Gastroesophageal sphincter (tissue), 4 donors: ENCODE results near the gene MDFIC. TPM values are rescaled to one million over a fixed set of nuclear protein-coding genes. Genes with fewer than 3 reads are reported as not detected.

ENCODE experiments used
- ATAC-seq: fragments of 150-250 bp; one replicate; pipeline ENCODE4 v1.9.1; 2016; ENCODE audit warnings: mild to moderate bottlenecking, moderate library complexity
- H3K27ac ChIP-seq, 4 donors: fragments of 200-600 bp; sonication (generic) in 3 of 4; 1 replicate in 3 of 4; 2 replicates in 1 of 4; pipeline ENCODE4 v1.5.1; 2016 to 2019
- H3K27me3 ChIP-seq: fragments of 200-600 bp; sonication (generic); one replicate; pipeline ENCODE4 v1.5.1; 2019
- H3K36me3 ChIP-seq, 2 donors: fragments of 200-600 bp; sonication (generic); one replicate each; pipeline ENCODE4 v1.5.1; 2019; ENCODE audit warnings: control low read depth in 1 of 2
- H3K4me1 ChIP-seq, 3 donors: fragments of 200-600 bp; sonication (generic); 1 replicate in 2 of 3; 2 replicates in 1 of 3; pipeline ENCODE4 v1.5.1; 2016 to 2019; ENCODE audit warnings: control low read depth in 2 of 3
- H3K4me3 ChIP-seq, 2 donors: fragments of 200-600 bp; sonication (generic); one replicate each; pipeline ENCODE4 v1.5.1; 2019; ENCODE audit warnings: mild to moderate bottlenecking in 1 of 2, moderate library complexity in 1 of 2
- H3K9me3 ChIP-seq, 3 donors: fragments of 200-600 bp; sonication (generic); one replicate each; pipeline ENCODE4 v1.5.1; 2017 to 2019; ENCODE audit warnings: control low read depth in 2 of 3
- EP300 ChIP-seq: sonication (generic); formaldehyde crosslinking; IDR thresholded peaks from one replicate; pipeline ENCODE4 v1.6.1; 2017; ENCODE audit warnings: antibody characterized with exemption, mild to moderate bottlenecking
- POLR2A ChIP-seq, 2 donors: fragments of 450-650 bp; IDR thresholded peaks; one replicate each; pipeline ENCODE4 v1.6.1; 2017; ENCODE audit warnings: antibody characterized with exemption in 2 of 2, mild to moderate bottlenecking in 2 of 2, moderate library complexity in 1 of 2
- POLR2AphosphoS5 ChIP-seq: sonication (generic); formaldehyde crosslinking; IDR thresholded peaks from one replicate; pipeline ENCODE4 v1.6.1; 2017; ENCODE audit warnings: antibody characterized with exemption
- WGBS, 2 donors: methylation state at CpG; one replicate each; pipeline ENCODE4 v1.1.5; 2018; ENCODE audit warnings: low coverage in 1 of 2; 5-methylcytosine and 5-hydroxymethylcytosine counted together
- total RNA-seq, 4 donors: library from RNA; depleted of rRNA; stranded (reverse); fragments of >200 nt; gene quantifications; one replicate each; pipeline ENCODE4 v1.1.0, GENCODE V29; 2016
- TF ChIP-seq, protein P1 (sequence below), 4 experiments: fragments of 200-600 bp in 2 of 4; fragments of 450-650 bp in 2 of 4; sonication (generic) in 1 of 4; IDR thresholded peaks; one replicate each; pipeline ENCODE4 v1.5.1; 2017 to 2019; ENCODE audit warnings: antibody characterized with exemption in 4 of 4, mild to moderate bottlenecking in 2 of 4, moderate library complexity in 2 of 4

MDFIC gene
- total RNA-seq, 4 donors from 2014 or later: 30.3 to 73.5 (median 38.1) TPM

DNA sequence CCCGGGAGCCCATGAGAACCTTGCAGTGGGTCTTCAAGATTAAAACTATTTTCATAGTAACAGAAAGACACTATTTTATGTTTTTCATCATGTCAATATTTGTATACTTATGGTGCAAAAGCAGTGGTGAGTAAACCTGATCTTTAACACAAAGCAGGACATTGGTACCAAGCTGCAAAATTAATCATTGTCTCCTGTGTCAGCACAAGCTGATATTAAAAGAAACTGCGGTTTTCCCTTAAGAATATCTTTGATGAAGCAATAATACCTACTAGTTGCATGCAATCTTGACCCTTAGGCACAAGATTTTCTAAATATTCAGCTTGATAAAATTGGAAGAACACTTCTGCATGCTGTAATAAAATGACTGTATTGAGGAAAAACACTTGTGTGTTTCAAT lies 121.7 kb downstream of the MDFIC start:
- Histone ChIP-seq H3K4me1 (no peaks in the 10 kb centered on the region), H3K9me3 (no peaks in the 10 kb centered on the region), H3K4me3 (no peak overlapping the region), H3K27me3 (no peaks in the 10 kb centered on the region), H3K36me3 (no peaks in the 10 kb centered on the region), H3K27ac (no peak overlapping the region)
- TF ChIP-seq, protein P1, sequence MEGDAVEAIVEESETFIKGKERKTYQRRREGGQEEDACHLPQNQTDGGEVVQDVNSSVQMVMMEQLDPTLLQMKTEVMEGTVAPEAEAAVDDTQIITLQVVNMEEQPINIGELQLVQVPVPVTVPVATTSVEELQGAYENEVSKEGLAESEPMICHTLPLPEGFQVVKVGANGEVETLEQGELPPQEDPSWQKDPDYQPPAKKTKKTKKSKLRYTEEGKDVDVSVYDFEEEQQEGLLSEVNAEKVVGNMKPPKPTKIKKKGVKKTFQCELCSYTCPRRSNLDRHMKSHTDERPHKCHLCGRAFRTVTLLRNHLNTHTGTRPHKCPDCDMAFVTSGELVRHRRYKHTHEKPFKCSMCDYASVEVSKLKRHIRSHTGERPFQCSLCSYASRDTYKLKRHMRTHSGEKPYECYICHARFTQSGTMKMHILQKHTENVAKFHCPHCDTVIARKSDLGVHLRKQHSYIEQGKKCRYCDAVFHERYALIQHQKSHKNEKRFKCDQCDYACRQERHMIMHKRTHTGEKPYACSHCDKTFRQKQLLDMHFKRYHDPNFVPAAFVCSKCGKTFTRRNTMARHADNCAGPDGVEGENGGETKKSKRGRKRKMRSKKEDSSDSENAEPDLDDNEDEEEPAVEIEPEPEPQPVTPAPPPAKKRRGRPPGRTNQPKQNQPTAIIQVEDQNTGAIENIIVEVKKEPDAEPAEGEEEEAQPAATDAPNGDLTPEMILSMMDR (IDR thresholded peaks at IDR 0.05): no peak
- no peak for TF ChIP-seq POLR2AphosphoS5
- TF ChIP-seq EP300: no peak
- no peak for TF ChIP-seq POLR2A (IDR thresholded peaks at IDR 0.05)
- 44 to 97% methylated on average over 2 of the region's 2 CpGs for WGBS, 2 donors
- no peak for ATAC-seq

DNA sequence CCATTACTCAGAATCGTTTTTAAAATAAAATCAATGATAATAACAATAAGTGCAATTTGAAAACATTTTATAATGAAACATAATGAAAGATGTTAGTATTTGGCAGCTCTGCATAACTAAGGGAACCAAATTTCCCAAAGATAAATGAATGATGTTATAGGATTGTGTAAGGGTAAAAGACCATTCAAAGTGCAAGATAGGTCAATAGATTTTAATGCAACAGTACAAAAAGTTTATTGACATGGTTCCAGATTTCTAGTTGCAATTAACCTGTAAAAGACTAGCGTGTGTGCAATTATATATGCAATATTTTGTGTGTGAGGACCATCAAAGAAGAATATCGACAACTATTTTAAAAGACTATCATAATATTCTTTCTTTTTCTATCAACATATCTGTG lies 122.3 kb downstream of the MDFIC start:
- WGBS, 2 donors: 65 to 89% methylated on average over 3 of the region's 3 CpGs
- H3K4me1 ChIP-seq: no peaks in the 10 kb centered on the region
- H3K27me3 ChIP-seq: no peaks in the 10 kb centered on the region
- ATAC-seq: no peak
- no peaks in the 10 kb centered on the region for H3K36me3 ChIP-seq
- no peak overlapping the region for H3K4me3 ChIP-seq
- no peak overlapping the region for H3K27ac ChIP-seq
- TF ChIP-seq POLR2A (IDR thresholded peaks at IDR 0.05): no peak
- TF ChIP-seq, protein P1 (IDR thresholded peaks at IDR 0.05): no peak
- no peaks in the 10 kb centered on the region for H3K9me3 ChIP-seq

DNA sequence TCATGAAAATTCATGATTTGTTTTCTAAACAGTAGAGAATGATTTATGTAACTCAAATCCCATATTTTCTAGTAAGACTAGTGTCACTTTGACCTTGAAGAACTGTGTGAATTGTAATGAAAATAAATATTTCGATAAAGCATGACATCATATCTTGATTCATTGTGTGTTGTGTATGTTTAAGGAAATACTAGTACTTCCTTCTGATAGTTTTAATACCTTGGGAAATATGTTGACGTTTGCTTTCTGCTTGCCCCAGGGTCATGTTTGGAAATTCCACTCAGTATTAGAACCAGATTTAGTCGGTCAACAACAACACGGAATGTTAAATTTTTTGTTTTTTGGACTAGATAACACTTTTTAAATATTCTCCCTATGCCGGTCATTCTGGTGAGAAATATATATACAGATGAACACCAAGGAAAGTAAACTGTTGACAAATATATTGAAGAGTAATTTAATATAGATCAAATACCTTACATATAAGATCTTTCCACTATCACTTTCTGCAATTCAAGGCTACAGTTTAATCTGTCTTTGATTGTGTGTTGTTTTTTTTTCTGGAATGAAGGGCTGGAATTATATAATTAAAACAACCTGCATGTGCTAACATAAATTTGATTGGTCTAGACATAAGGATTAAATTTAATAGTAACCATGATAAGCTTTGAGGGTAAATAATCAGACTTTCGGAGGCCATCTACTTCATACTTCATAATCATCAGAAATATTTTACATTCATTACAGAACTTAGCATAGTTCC lies 126.2 kb downstream of the MDFIC start:
- no peaks in the 10 kb centered on the region for H3K36me3 ChIP-seq
- H3K9me3 ChIP-seq: no peaks in the 10 kb centered on the region
- 74 to 79% methylated on average over 6 of the region's 6 CpGs for WGBS, 2 donors
- TF ChIP-seq EP300: no peak
- TF ChIP-seq, protein P1 (IDR thresholded peaks at IDR 0.05): no peak
- TF ChIP-seq POLR2A (IDR thresholded peaks at IDR 0.05): no peak
- no peaks in the 10 kb centered on the region for H3K27me3 ChIP-seq
- H3K27ac ChIP-seq: no peak overlapping the region
- H3K4me1 ChIP-seq: no peaks in the 10 kb centered on the region
- ATAC-seq: no peak
- H3K4me3 ChIP-seq: no peak overlapping the region

DNA sequence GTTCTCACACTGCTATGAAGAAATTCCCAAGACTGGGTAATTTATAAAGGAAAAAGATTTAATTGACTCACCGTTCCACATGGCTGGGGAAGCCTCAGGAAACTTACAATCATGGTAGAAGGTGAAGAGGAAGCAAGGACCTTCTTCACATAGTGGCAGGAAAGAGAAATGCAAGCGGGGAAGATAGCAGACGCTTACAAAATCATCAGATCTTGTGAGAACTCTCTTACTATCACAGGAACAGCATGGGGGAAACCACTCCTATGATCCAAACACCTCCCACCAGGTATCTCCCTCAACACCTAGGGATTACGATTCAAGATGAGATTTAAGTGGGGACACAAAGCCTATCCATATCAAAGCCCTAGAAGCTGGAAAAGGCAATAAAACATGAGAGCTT lies 130.8 kb downstream of the MDFIC start:
- Histone ChIP-seq H3K4me3 (no peak overlapping the region), H3K4me1 (no peaks in the 10 kb centered on the region), H3K36me3 (no peaks in the 10 kb centered on the region), H3K27me3 (no peaks in the 10 kb centered on the region), H3K9me3 (no peaks in the 10 kb centered on the region), H3K27ac (no peak overlapping the region)
- 87 to 93% methylated on average over 3 to 4 of the region's 4 CpGs for WGBS, 2 donors
- no peak for TF ChIP-seq EP300
- no peak for TF ChIP-seq POLR2A (IDR thresholded peaks at IDR 0.05)
- TF ChIP-seq POLR2AphosphoS5: no peak
- TF ChIP-seq, protein P1 (IDR thresholded peaks at IDR 0.05): no peak
- ATAC-seq: no peak

DNA sequence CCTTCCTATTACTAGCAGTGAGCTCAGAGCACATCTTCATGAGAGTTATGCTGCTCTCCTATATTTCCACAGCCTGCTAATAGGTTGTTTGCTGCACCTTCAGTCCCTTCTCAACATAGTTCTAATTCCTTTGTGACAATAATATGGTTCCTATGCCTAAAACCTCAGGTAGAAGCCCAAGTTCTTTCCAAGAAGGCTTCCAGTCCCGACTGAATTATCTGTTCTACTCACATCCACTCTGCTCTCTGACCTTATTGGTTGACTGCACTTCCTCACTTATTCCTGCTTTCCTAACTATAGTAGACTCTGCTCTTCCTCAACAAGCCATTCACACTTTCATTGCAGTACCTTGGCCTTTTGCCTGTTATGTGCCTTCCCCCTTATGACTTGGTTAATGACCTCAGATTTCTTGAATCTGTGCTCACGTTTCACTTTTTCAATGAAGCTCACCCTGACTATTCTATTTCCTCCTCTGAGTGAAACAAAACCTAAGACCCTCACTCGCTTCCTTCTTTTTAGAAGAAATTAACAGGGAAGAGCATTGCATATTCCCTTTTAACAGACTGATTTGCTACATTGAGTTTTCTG lies 132.7 kb downstream of the MDFIC start:
- no peak overlapping the region for H3K4me3 ChIP-seq
- peaks cover 0 to 12% (median 0%) of the 10 kb centered on the region in 3 donors for H3K4me1 ChIP-seq
- H3K27ac ChIP-seq: no peak overlapping the region
- no peaks in the 10 kb centered on the region for H3K9me3 ChIP-seq
- TF ChIP-seq POLR2A (IDR thresholded peaks at IDR 0.05): no peak
- no peak for TF ChIP-seq EP300
- TF ChIP-seq, protein P1 (IDR thresholded peaks at IDR 0.05): no peak
- TF ChIP-seq POLR2AphosphoS5: no peak
- H3K27me3 ChIP-seq: no peaks in the 10 kb centered on the region
- 58 to 64% methylated on average over 2 to 3 of the region's 3 CpGs for WGBS, 2 donors
- ATAC-seq: peak; percentile 41
- no peaks in the 10 kb centered on the region for H3K36me3 ChIP-seq
